Natural killer cell treated with Interleukin-12 subunit alpha and Interleukin-12 subunit beta and Interleukin-15 and Interleukin-18, amount 100 ng/mL, for 72 hours (primary cell): ENCODE data around the gene MARK3. TPM values are rescaled to one million over a fixed set of nuclear protein-coding genes. Genes with fewer than 3 reads are reported as not detected.

Source experiments
- ATAC-seq, 2 donors: fragments of 150-1000 bp; cut with Tn5 transposase in 1 of 2; sonication (Bioruptor Pico), chemical (Tn5 transposase) in 1 of 2; 2 replicates each; pipeline ENCODE4 v1.10.0; 2021
- DNase-seq: peaks from one replicate; pipeline ENCODE4 v3.0.0; 2022; ENCODE audit warnings: low spot score
- H3K27ac Mint-ChIP-seq, 2 donors: 1 replicate in 1 of 2; 2 replicates in 1 of 2; pipeline ENCODE4 v1.8.0; 2022; ENCODE audit warnings: mixed read lengths in 2 of 2, mild to moderate bottlenecking in 1 of 2, moderate library complexity in 1 of 2
- H3K27me3 Mint-ChIP-seq, 2 donors: 1 replicate in 1 of 2; 2 replicates in 1 of 2; pipeline ENCODE4 v1.8.0; 2022; ENCODE audit warnings: mixed read lengths in 2 of 2
- H3K36me3 Mint-ChIP-seq: one replicate; pipeline ENCODE4 v1.8.0; 2022; ENCODE audit warnings: mixed read lengths
- H3K4me1 Mint-ChIP-seq, 2 donors: 1 replicate in 1 of 2; 2 replicates in 1 of 2; pipeline ENCODE4 v1.8.0; 2022; ENCODE audit warnings: low read depth in 2 of 2, mixed read lengths in 2 of 2, mild to moderate bottlenecking in 1 of 2
- H3K4me3 Mint-ChIP-seq: one replicate; pipeline ENCODE4 v1.8.0; 2022; ENCODE audit warnings: mixed read lengths
- H3K9me3 Mint-ChIP-seq: 2 replicates; pipeline ENCODE4 v1.8.0; 2022; ENCODE audit warnings: mixed read lengths
- total RNA-seq, 2 donors: library from RNA; stranded (reverse); gene quantifications; one replicate each; pipeline ENCODE4 v1.2.3, GENCODE V29; 2022

The MARK3 gene
- total RNA-seq, 2 donors from 2014 or later, result 101 to 165 TPM

DNA sequence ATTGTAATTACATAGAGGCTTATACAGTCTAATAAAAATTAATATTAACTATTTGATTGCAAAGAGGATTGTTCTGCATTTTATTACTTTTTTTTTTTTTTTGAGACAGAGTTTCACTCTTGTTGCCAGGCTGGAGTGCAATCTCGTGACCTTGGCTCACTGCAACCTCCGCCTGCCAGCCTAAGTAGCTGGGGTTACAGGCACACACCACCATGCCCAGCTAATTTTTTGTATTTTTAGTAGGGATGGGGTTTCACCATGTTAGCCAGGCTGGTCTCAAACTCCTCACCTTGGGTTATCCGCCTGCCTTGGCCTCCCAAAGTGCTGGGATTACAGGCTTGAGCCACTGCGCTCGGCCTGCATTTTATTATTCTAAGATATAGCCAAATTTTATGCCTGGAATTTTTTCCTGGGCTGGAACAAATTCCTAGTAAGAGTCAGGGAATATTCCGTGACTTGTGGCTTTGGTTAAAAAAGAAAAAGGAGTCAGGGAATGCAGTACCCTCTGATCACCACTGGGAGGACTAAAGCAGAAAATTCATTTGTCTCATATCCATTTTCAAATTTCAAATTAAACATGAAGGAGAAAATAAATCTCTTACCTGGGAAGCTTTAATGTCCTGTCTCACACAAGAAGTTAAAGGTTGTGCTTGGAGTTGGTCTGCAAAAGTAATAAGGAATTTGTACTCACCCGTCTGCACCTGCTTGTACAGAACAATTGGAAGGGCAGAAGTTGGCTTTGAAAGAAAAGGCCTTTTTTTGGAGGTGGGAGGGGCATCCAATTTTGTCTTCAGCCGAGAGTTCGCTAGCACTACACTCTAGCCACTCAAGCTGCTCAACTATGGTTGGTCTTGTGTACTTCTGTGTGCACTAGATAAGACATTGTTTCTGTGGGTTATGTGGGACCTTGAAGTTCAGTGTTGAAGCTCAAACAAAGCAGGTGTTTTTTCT, 8.7 kb downstream of the MARK3 start:
- H3K4me1 Mint-ChIP-seq, result peaks cover 35 to 43% of the 10 kb centered on the region in 2 donors
- peak overlapping the region in 1 of 2 donors; percentile 56 for H3K27ac Mint-ChIP-seq
- ATAC-seq, result no peak
- H3K9me3 Mint-ChIP-seq, result no peaks in the 10 kb centered on the region
- DNase-seq, result no peak
- peak overlapping the region; percentile 4 for H3K4me3 Mint-ChIP-seq
- H3K36me3 Mint-ChIP-seq, result no peaks in the 10 kb centered on the region
- no peaks in the 10 kb centered on the region for H3K27me3 Mint-ChIP-seq

DNA sequence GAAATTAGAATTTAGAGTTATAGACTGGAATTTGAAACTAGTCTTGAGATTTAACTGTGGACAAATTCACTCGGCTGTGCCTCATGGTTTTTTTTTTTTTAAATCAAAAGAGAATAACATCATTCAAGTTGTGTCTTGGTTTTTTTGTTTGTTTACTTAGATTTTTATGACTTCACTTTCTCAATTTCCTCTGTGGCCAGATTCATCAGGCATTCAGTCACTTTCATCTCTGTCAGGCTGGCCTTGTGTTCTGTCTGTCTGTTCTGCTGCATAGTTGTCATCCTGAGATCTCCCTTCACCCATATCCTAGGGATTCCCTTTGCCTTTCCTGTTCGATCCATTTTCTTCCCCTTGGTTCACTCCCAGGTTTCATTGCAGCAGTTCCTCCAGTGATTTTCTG, 10.0 kb downstream of the MARK3 start:
- Mint-ChIP-seq H3K9me3 (no peaks in the 10 kb centered on the region), H3K27ac (peak overlapping the region in 1 of 2 donors; percentile 25), H3K36me3 (no peaks in the 10 kb centered on the region), H3K4me1 (peaks cover 37 to 52% of the 10 kb centered on the region in 2 donors), H3K27me3 (no peaks in the 10 kb centered on the region), H3K4me3 (no peak overlapping the region)
- DNase-seq (no peak), ATAC-seq (no peak)

GRCh38 chr14:103396463-103396862, 11.2 kb downstream of the MARK3 start:
- H3K9me3 Mint-ChIP-seq, result no peaks in the 10 kb centered on the region
- H3K27me3 Mint-ChIP-seq, result no peaks in the 10 kb centered on the region
- no peaks in the 10 kb centered on the region for H3K36me3 Mint-ChIP-seq
- no peak overlapping the region for H3K4me3 Mint-ChIP-seq
- no peak for DNase-seq
- H3K27ac Mint-ChIP-seq, result peak overlapping the region in 1 of 2 donors; percentile 25
- H3K4me1 Mint-ChIP-seq, result peaks cover 48 to 64% of the 10 kb centered on the region in 2 donors
- no peak for ATAC-seq

DNA sequence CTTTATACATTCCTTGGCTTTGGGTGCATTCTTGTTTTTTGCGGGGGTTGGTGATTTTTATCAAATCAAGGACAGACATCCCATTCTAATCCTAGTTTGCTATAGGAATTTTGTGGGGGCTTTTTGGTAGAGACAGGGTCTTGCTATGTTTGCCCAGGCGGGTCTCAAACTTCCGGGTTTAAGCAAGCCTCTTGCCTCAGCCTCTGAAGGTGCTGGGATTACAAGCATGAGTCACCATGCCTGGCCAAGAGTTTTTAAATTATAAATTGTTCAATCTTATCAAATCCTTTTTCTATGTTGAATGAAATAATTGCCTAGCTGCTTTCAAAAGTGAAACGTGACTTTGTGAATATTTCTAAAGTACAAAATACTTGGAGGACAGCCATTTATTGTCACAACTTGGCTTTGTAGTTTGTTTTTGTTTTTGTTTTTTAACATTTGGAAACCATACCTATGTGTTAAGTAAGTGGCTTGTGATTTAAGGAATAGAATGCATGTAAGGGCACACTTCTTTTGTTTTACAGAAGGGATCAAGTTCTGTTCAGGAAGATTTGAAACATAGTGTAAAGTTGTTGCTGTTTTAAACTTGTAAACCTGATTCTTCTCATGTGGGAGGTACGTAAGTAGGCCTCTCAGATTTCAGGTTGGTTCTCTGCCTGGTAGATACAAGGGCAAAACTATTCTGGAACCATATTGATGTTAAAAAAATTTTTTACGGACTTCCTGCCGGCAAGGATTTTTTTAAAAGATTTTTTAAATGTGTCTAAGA, 13.4 kb downstream of the MARK3 start:
- no peak for DNase-seq
- peak overlapping the region in 1 of 2 donors; percentile 36 for H3K27ac Mint-ChIP-seq

GRCh38 chr14:103400537-103400936, 15.3 kb downstream of the MARK3 start:
- ATAC-seq, result no peak
- no peaks in the 10 kb centered on the region for H3K36me3 Mint-ChIP-seq
- peak overlapping the region; percentile 44 for H3K4me3 Mint-ChIP-seq
- H3K9me3 Mint-ChIP-seq, result no peaks in the 10 kb centered on the region
- H3K27ac Mint-ChIP-seq, result peak overlapping the region; percentile 57 to 71
- DNase-seq, result no peak
- H3K27me3 Mint-ChIP-seq, result no peaks in the 10 kb centered on the region
- peaks cover 53 to 67% of the 10 kb centered on the region in 2 donors for H3K4me1 Mint-ChIP-seq

More for the DNA sequence above, 13.4 kb downstream of the MARK3 start:
- Mint-ChIP-seq H3K4me3 (no peak overlapping the region), H3K4me1 (peaks cover 58 to 76% of the 10 kb centered on the region in 2 donors), H3K9me3 (no peaks in the 10 kb centered on the region), H3K27me3 (no peaks in the 10 kb centered on the region), H3K36me3 (no peaks in the 10 kb centered on the region)
- no peak for ATAC-seq

GRCh38 chr14:103401223-103402214, 16.3 kb downstream of the MARK3 start:
- Mint-ChIP-seq H3K4me3 (peak overlapping the region; percentile 44), H3K9me3 (no peaks in the 10 kb centered on the region), H3K36me3 (no peaks in the 10 kb centered on the region), H3K4me1 (peaks cover 43 to 57% of the 10 kb centered on the region in 2 donors), H3K27ac (peak overlapping the region; percentile 57 to 71), H3K27me3 (no peaks in the 10 kb centered on the region)
- DNase-seq (no peak), ATAC-seq (peak; percentile 71 to 79)

DNA sequence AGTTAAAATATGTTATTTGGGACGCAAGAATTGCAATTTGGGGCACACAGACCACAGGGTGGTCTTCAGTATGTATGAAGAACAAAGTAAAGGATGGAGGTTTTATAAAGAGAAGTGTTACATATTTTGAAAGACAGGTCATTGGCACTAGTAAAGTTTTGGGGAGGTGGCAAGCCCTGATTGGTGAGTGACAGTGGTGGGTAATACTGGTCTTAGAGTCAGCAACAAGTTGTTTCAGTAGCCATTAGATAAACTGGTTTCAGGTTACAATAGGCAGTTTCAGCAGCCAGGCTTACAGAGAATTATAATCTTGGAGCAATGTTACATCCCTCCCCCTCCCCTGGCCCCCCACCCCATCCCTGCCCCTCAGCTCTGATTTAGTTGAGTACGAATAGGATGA, 17.5 kb downstream of the MARK3 start:
- Mint-ChIP-seq H3K4me3 (no peak overlapping the region), H3K27me3 (no peaks in the 10 kb centered on the region), H3K4me1 (peaks cover 40 to 53% of the 10 kb centered on the region in 2 donors), H3K9me3 (no peaks in the 10 kb centered on the region), H3K27ac (peak overlapping the region in 1 of 2 donors; percentile 71), H3K36me3 (peaks cover 1% of the 10 kb centered on the region)
- no peak for ATAC-seq
- DNase-seq, result no peak

- Mint-ChIP-seq H3K27ac (peak overlapping the region in 1 of 2 donors; percentile 5), H3K4me3 (no peak overlapping the region)
- no peak for DNase-seq
These were observed 19.1 kb downstream of the MARK3 start for GRCh38 chr14:103404032-103404918.

GRCh38 chr14:103404920-103405319, 19.7 kb downstream of the MARK3 start:
- ATAC-seq (no peak), DNase-seq (no peak)
- Mint-ChIP-seq H3K9me3 (no peaks in the 10 kb centered on the region), H3K4me1 (peaks cover 30 to 34% of the 10 kb centered on the region in 2 donors), H3K27me3 (no peaks in the 10 kb centered on the region), H3K27ac (no peak overlapping the region), H3K4me3 (no peak overlapping the region), H3K36me3 (peaks cover 5% of the 10 kb centered on the region)

More at GRCh38 chr14:103404032-103404918, 19.1 kb downstream of the MARK3 start:
- no peaks in the 10 kb centered on the region for H3K27me3 Mint-ChIP-seq
- no peak for ATAC-seq
- peaks cover 30 to 38% of the 10 kb centered on the region in 2 donors for H3K4me1 Mint-ChIP-seq
- peaks cover 5% of the 10 kb centered on the region for H3K36me3 Mint-ChIP-seq
- H3K9me3 Mint-ChIP-seq, result no peaks in the 10 kb centered on the region

- peaks cover 7 to 12% of the 10 kb centered on the region in 2 donors for H3K4me1 Mint-ChIP-seq
- no peaks in the 10 kb centered on the region for H3K9me3 Mint-ChIP-seq
- no peak for DNase-seq
- ATAC-seq, result no peak
- H3K36me3 Mint-ChIP-seq, result peaks cover 5% of the 10 kb centered on the region
- H3K27ac Mint-ChIP-seq, result no peak overlapping the region
- H3K27me3 Mint-ChIP-seq, result no peaks in the 10 kb centered on the region
- no peak overlapping the region for H3K4me3 Mint-ChIP-seq
These were observed 23.4 kb downstream of the MARK3 start for GRCh38 chr14:103408491-103409155.

DNA sequence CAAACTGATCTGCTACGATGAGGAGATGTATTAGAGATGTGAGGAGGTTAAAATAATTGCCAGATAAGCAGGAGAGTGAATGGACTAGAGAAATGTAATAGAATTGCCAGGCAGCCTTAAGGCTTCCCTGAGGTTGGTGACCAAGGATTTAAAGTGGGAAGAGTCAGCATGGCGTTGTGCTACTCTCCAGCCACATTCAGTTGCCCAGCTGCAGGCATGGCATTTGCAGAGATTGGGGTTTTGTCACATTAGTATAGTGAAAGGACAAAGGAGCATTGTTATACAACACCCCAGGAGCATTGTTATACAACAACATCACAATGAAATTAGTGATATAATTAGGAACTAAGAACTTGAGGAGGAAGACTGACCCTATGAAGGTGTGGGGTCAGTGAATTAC, 31.7 kb downstream of the MARK3 start:
- peak overlapping the region in 1 of 2 donors; percentile 83 for H3K27ac Mint-ChIP-seq
- peaks cover 4% of the 10 kb centered on the region for H3K36me3 Mint-ChIP-seq
- peaks cover 44 to 45% of the 10 kb centered on the region in 2 donors for H3K4me1 Mint-ChIP-seq
- no peaks in the 10 kb centered on the region for H3K9me3 Mint-ChIP-seq
- peak overlapping the region; percentile 12 for H3K4me3 Mint-ChIP-seq
- ATAC-seq (no peak), DNase-seq (no peak)
- H3K27me3 Mint-ChIP-seq, result no peaks in the 10 kb centered on the region

DNA sequence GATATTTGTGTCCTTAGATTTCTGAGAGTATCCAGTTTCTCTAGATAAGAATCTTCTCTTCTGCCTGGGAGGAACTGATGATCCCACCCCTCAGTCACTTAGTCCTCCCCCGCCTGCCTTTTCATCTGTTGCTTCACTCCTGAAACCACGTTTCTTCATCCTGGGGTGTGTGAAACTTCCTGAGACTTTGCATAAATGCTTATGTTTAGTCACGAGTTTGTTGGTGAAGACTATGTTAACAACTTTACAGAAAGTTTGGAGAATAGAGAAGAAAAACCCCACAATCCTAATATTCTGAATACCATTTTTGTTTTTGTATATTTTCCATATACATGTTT, 33.2 kb downstream of the MARK3 start:
- no peaks in the 10 kb centered on the region for H3K9me3 Mint-ChIP-seq
- H3K27ac Mint-ChIP-seq, result peak overlapping the region; percentile 53 to 83
- no peak for DNase-seq
- peaks cover 50 to 60% of the 10 kb centered on the region in 2 donors for H3K4me1 Mint-ChIP-seq
- ATAC-seq, result peak; percentile 75 to 82
- no peaks in the 10 kb centered on the region for H3K27me3 Mint-ChIP-seq
- H3K36me3 Mint-ChIP-seq, result peaks cover 4% of the 10 kb centered on the region
- peak overlapping the region; percentile 66 for H3K4me3 Mint-ChIP-seq
